Measurements from ENCODE around the gene LTF.

Gene LTF

GRCh38 chr3:46490338-46491084, 25.8 kb upstream of the LTF start:
- DNase-seq = no peak

GRCh38 chr3:46489875-46490274, 25.2 kb upstream of the LTF start:
- no peak for DNase-seq

- no peak for DNase-seq
Observed at GRCh38 chr3:46489381-46489780, 24.7 kb upstream of the LTF start.

GRCh38 chr3:46488735-46489361, 24.1 kb upstream of the LTF start:
- DNase-seq = peak; percentile 96

GRCh38 chr3:46485779-46486175, 21.1 kb upstream of the LTF start:
- DNase-seq = no peak

- DNase-seq = no peak
Observed at GRCh38 chr3:46484911-46485778, 20.4 kb upstream of the LTF start.

- no peak for DNase-seq
Observed at GRCh38 chr3:46484388-46484787, 19.7 kb upstream of the LTF start.

GRCh38 chr3:46483825-46484224, 19.1 kb upstream of the LTF start:
- no peak for DNase-seq

GRCh38 chr3:46482632-46483350, 18.1 kb upstream of the LTF start:
- DNase-seq = no peak

- DNase-seq = no peak
Observed at GRCh38 chr3:46481636-46482035, 16.9 kb upstream of the LTF start.

- DNase-seq = no peak
Observed at GRCh38 chr3:46480491-46481195, 15.9 kb upstream of the LTF start.

GRCh38 chr3:46479696-46480095, 15.0 kb upstream of the LTF start:
- no peak for DNase-seq

GRCh38 chr3:46479021-46479420, 14.3 kb upstream of the LTF start:
- no peak for DNase-seq

- no peak for DNase-seq
Observed at GRCh38 chr3:46478341-46478740, 13.6 kb upstream of the LTF start.

GRCh38 chr3:46477756-46478155, 13.1 kb upstream of the LTF start:
- no peak for DNase-seq

GRCh38 chr3:46477145-46477544, 12.4 kb upstream of the LTF start:
- no peak for DNase-seq

GRCh38 chr3:46472736-46473135, 8.0 kb upstream of the LTF start:
- DNase-seq = no peak

- DNase-seq = no peak
Observed at GRCh38 chr3:46471371-46471914, 6.7 kb upstream of the LTF start.

- no peak for DNase-seq
Observed at GRCh38 chr3:46470831-46471230, 6.1 kb upstream of the LTF start.

- no peak for DNase-seq
Observed at GRCh38 chr3:46469680-46470357, 5.1 kb upstream of the LTF start.

- no peak for DNase-seq
Observed at GRCh38 chr3:46468753-46469600, 4.3 kb upstream of the LTF start.

Measured in activated gamma-delta T cell treated with Interleukin-2 at 50 U/mL for 16 hours (primary cell).